MCF 10A (cell line): ENCODE measurements around the gene PI4KB. TPM values are rescaled to one million over a fixed set of nuclear protein-coding genes. Genes with fewer than 3 reads are reported as not detected.

Experiments used
- BruUV-seq: library from RNA; stranded (reverse); fragments of 400-500 nt; replicated peaks from 2 replicates; lab custom pipeline; 2021; lab: Mats Ljungman, UMichigan
- CTCF ChIA-PET: fragments of 300-600 bp; sonication (Branson Sonifier 250); formaldehyde crosslinking; extraction: SDS; loops from one replicate; lab custom pipeline; 2021; ENCODE audit warnings: antibody characterized with exemption, inconsistent platforms; lab: Yijun Ruan, JAX
- POLR2A ChIA-PET: fragments of 300-600, 350-650 bp; sonication (Branson Sonifier 250); formaldehyde crosslinking; extraction: SDS; loops from one replicate; lab custom pipeline; 2020; ENCODE audit warnings: antibody characterized with exemption, inconsistent platforms; lab: Yijun Ruan, JAX
- DNase-seq: peaks from one replicate; pipeline ENCODE4 v3.0.0-alpha.2; 2018; ENCODE audit not compliant: unreplicated experiment
- H3K27ac Mint-ChIP-seq: one replicate; pipeline ENCODE4 v1.8.0; 2022; ENCODE audit warnings: mild to moderate bottlenecking, low read depth, mixed read lengths; ENCODE audit not compliant: unreplicated experiment
- H3K27me3 Mint-ChIP-seq: one replicate; pipeline ENCODE4 v1.8.0; 2022; ENCODE audit warnings: mixed read lengths; ENCODE audit not compliant: insufficient read depth, unreplicated experiment
- H3K36me3 Mint-ChIP-seq: one replicate; pipeline ENCODE4 v1.8.0; 2022; ENCODE audit warnings: mild to moderate bottlenecking, moderate library complexity, mixed read lengths; ENCODE audit not compliant: insufficient read depth, unreplicated experiment
- H3K4me1 Mint-ChIP-seq: one replicate; pipeline ENCODE4 v1.8.0; 2022; ENCODE audit warnings: mixed read lengths; ENCODE audit not compliant: insufficient read depth, unreplicated experiment
- H3K4me3 Mint-ChIP-seq: one replicate; pipeline ENCODE4 v1.8.0; 2022; ENCODE audit warnings: mild to moderate bottlenecking, moderate library complexity, mixed read lengths; ENCODE audit not compliant: unreplicated experiment
- H3K9me3 Mint-ChIP-seq: one replicate; pipeline ENCODE4 v1.8.0; 2022; ENCODE audit warnings: mixed read lengths; ENCODE audit not compliant: unreplicated experiment
- intact Hi-C: fragments of 100-400 bp; cut with micrococcal nuclease; formaldehyde crosslinking; loops from 2 replicates; pipeline ENCODE4 v1.14.1; 2022
- total RNA-seq: library from RNA; stranded (reverse); gene quantifications from 2 replicates; pipeline ENCODE4 v1.2.3, GENCODE V29; 2022
- TF ChIP-seq, protein P1 (sequence below): fragments of 200-600 bp; IDR thresholded peaks from one replicate; pipeline ENCODE4 v1.8.0; 2022; ENCODE audit warnings: antibody characterized with exemption, mild to moderate bottlenecking; ENCODE audit not compliant: unreplicated experiment

PI4KB gene
- total RNA-seq, 1 experiment from 2014 or later: 75.3 TPM

DNA sequence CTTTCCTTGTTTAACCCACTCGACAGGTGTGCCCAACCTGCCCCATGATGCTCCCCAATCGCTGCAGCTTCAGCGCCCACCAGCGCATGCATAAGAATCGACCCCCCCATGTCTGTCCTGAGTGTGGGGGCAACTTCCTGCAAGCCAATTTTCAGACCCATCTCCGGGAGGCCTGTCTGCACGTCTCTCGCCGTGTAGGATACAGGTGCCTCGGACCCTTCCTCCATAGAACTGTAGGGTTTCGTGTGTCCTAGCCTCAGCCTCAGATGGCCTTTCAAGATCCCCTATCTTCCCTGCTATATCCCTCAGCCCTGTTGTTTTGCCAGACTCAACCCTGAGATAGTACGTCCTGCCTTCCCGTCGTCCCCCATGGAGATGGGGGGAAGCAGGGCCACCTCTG, 38.7 kb downstream of the PI4KB start:
- Mint-ChIP-seq H3K27me3 (no peaks in the 10 kb centered on the region), H3K36me3 (peaks cover 87% of the 10 kb centered on the region)
- CTCF ChIA-PET: interaction anchor here (1.3 to 3.6 kb wide), 2 partner anchors 12 to 52 kb away, joined by 4 to 13 read pairs; no protein-coding TSS in a partner anchor

DNA sequence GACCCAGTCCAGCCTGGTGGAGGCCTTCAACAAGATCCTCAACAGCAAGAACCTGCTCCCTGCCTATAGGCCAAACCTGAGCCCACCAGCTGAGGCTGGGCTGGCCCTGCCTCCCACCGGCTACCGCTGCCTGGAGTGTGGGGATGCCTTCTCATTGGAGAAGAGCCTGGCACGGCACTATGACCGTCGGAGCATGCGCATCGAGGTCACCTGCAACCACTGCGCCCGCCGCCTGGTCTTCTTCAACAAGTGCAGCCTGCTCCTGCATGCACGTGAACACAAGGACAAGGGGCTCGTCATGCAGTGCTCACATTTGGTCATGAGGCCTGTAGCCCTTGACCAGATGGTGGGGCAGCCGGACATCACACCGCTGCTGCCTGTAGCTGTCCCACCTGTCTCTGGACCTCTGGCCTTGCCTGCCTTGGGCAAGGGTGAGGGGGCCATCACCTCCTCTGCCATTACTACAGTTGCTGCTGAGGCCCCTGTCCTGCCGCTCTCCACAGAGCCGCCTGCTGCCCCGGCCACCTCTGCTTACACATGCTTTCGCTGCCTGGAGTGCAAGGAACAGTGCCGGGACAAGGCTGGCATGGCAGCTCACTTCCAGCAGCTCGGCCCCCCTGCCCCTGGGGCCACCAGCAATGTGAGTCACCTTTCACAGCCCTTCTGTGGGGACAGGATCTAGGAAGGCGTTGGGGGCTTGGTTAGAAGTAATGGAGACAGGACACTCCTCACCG, 39.3 kb downstream of the PI4KB start:
- TF ChIP-seq, protein P1, sequence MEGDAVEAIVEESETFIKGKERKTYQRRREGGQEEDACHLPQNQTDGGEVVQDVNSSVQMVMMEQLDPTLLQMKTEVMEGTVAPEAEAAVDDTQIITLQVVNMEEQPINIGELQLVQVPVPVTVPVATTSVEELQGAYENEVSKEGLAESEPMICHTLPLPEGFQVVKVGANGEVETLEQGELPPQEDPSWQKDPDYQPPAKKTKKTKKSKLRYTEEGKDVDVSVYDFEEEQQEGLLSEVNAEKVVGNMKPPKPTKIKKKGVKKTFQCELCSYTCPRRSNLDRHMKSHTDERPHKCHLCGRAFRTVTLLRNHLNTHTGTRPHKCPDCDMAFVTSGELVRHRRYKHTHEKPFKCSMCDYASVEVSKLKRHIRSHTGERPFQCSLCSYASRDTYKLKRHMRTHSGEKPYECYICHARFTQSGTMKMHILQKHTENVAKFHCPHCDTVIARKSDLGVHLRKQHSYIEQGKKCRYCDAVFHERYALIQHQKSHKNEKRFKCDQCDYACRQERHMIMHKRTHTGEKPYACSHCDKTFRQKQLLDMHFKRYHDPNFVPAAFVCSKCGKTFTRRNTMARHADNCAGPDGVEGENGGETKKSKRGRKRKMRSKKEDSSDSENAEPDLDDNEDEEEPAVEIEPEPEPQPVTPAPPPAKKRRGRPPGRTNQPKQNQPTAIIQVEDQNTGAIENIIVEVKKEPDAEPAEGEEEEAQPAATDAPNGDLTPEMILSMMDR: no peak
- Mint-ChIP-seq H3K27ac (peak overlapping the region; percentile 33), H3K27me3 (no peaks in the 10 kb centered on the region), H3K9me3 (no peaks in the 10 kb centered on the region), H3K4me3 (no peak overlapping the region), H3K4me1 (peaks cover 19% of the 10 kb centered on the region), H3K36me3 (peaks cover 87% of the 10 kb centered on the region)
- intact Hi-C loops: no loop called here
- no peak for DNase-seq
- ChIA-PET POLR2A (no interaction called here), CTCF (interaction anchor here (1.2 to 3.6 kb wide), 3 partner anchors 13 to 188 kb away, joined by 3 to 13 read pairs (median 4); no protein-coding TSS in a partner anchor)
- BruUV-seq: no TSS peak

More for the DNA sequence above, 38.7 kb downstream of the PI4KB start:
- H3K27ac Mint-ChIP-seq: peak overlapping the region; percentile 33
- peaks cover 14% of the 10 kb centered on the region for H3K4me1 Mint-ChIP-seq
- no peak overlapping the region for H3K4me3 Mint-ChIP-seq
- POLR2A ChIA-PET: interaction anchor here (1.3 kb wide), 1 partner anchor 53 kb away, joined by 6 read pairs; no protein-coding TSS in a partner anchor
- no peak for DNase-seq
- BruUV-seq: no TSS peak
- no peaks in the 10 kb centered on the region for H3K9me3 Mint-ChIP-seq
- TF ChIP-seq, protein P1: no peak
- intact Hi-C loops: no loop called here

DNA sequence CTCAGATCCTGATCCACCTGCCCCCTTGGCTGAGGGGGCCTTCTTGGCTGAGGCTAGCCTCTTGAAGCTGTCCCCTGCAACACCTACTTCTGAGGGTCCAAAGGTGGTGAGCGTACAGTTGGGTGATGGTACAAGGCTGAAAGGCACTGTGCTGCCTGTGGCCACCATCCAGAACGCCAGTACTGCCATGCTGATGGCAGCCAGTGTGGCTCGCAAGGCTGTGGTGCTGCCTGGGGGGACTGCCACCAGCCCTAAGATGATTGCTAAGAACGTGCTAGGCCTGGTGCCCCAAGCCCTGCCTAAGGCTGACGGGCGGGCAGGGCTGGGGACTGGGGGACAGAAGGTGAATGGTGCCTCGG, 39.9 kb downstream of the PI4KB start:
- BruUV-seq: no TSS peak
- Mint-ChIP-seq H3K36me3 (peaks cover 83% of the 10 kb centered on the region), H3K9me3 (no peaks in the 10 kb centered on the region), H3K4me1 (peaks cover 19% of the 10 kb centered on the region), H3K4me3 (no peak overlapping the region), H3K27ac (no peak overlapping the region), H3K27me3 (no peaks in the 10 kb centered on the region)
- ChIA-PET POLR2A (no interaction called here), CTCF (interaction anchor here (1.2 to 3.6 kb wide), 2 partner anchors 14 to 188 kb away, joined by 3 to 13 read pairs; no protein-coding TSS in a partner anchor)
- intact Hi-C loops: no loop called here
- TF ChIP-seq, protein P1: no peak
- DNase-seq: no peak

DNA sequence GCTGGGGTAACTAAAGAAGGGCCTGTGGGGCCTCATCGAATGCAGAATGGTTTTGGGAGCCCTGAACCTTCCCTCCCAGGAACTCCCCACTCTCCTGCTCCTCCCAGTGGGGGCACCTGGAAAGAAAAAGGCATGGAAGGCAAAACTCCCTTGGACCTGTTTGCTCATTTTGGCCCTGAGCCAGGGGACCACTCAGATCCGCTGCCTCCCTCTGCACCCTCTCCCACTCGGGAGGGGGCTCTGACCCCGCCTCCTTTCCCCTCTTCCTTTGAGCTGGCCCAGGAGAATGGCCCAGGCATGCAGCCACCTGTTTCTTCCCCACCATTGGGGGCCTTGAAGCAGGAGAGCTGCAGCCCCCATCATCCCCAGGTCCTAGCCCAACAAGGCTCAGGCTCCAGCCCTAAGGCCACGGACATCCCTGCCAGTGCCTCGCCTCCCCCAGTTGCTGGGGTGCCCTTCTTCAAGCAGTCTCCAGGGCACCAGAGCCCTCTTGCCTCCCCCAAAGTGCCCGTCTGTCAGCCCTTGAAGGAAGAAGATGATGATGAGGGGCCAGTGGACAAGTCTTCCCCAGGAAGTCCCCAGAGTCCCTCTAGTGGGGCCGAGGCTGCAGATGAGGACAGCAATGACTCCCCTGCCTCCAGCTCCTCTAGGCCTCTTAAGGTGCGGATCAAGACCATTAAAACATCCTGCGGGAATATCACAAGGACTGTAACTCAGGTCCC, 40.4 kb downstream of the PI4KB start:
- H3K4me1 Mint-ChIP-seq: peaks cover 19% of the 10 kb centered on the region
- no TSS peak for BruUV-seq
- no peaks in the 10 kb centered on the region for H3K27me3 Mint-ChIP-seq
- peaks cover 78% of the 10 kb centered on the region for H3K36me3 Mint-ChIP-seq
- ChIA-PET CTCF (interaction anchor here (0.6 to 3.6 kb wide), 3 partner anchors 14 to 187 kb away, joined by 3 to 13 read pairs (median 4); no protein-coding TSS in a partner anchor), POLR2A (interaction anchor here (4.1 kb wide), 1 partner anchor 8 kb away, joined by 39 read pairs; no protein-coding TSS in a partner anchor)
- H3K9me3 Mint-ChIP-seq: no peaks in the 10 kb centered on the region
- H3K4me3 Mint-ChIP-seq: no peak overlapping the region
- TF ChIP-seq, protein P1: no peak
- no peak overlapping the region for H3K27ac Mint-ChIP-seq
- intact Hi-C loops: no loop called here
- no peak for DNase-seq
